Activated gamma-delta T cell treated with Interleukin-2 at 50 U/mL for 16 hours (primary cell): ENCODE results near the gene RPS15A.

Source experiments
- DNase-seq: peaks from one replicate; pipeline ENCODE4 v3.0.0-alpha.2; 2020

Gene RPS15A

DNA sequence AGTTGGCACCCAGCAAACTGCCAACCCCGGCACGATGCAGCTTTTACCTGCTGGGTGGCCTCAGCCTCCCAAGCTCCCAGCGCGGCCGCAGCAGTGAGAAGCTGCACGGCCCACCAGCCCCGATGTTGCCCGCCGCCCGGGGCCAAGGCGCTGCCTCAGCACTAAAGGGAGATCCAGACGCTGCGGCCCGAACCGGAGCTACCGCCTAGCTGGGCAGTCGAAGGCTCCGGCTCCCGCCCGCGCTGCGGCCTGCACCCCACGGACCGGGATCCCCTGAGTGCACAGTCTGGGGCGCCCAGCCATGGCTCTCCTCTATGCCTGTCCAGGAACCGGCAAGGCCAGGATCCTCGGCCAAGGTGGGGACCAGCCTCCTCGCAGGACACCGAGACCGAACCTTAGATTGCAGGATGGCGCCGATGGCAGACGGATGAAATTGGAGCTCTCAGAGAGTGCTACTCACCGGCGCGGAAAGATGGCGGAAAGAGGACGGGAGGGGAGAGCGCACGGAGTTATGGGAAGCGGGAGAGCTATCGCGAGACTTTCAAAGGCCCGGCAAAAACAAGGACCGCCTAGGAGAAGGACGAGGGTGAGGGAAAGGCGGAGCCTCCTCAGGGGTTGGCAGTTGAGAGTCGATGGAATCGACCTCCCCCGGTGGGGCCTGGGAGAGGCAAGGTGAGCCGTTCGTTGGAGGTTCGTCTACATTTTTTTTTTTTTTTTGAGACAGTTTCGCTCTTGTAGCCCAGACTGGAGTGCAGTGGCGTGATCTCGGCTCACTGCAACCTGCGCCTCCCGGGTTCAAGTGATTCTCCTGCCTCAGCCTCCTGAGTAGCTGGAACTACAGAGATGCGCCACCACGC, at the start of gene RPS15A:
Gene RPS15A (minus strand): TSS at position 485 of the 857 bp plus-strand sequence. CDS start 1,221 bp downstream, outside the sequence.
- DNase-seq, result peak; percentile 90

DNA sequence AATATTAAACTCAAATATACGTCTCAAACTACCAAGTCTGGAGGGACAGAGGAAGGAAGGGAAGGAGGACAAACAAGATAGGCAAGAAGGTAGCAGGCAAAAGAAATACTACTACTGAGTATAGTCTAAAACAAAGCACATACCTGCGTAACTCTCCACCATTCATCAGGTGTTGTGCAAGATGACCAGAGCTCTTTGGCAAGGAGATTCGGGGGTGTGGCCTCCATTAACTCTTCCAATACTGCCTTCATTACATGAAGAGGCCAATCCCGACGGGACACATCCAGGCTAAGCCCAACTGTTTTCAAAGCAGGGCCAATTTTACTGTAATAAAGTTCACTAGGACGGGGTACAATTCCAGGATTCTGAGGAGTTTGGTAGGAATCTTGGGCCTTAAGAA, 49.4 kb upstream of the RPS15A start:
- DNase-seq, result no peak

DNA sequence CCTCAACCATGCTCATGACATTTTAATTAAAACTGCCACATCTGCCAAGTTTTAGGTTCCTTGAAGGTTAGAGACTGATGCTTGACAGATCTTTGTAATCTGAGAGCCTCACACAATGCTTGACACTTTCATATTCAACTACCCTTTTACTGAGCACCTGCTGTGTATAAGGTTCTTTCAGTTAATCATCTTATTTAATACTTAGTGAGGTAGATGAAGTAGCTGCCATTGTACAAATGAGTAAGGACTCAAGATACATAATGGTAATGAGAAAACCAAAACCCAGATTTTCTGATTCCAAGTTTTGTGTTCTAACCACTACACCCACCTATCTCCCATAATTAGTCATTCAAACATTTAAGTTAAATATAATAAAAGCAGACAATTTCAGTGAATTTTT, 46.6 kb upstream of the RPS15A start:
- no peak for DNase-seq

DNA sequence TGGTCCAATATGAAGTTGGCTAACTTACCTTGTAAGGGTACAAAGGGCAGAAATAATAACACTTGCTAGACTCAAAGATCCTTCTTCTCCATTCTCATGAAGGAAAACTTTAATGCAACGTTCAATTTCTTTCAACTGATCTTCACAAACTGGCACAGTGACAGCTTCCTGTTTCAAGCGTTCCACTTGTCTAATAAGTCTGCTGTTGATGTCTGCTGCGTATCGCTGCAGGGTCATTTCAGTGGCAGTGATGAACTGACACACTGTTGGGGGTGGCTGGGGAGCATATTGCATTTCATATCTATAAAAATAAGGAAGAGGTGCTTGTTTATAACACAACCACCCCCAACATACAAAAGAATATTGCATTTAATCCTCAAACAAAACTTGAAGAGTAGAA, 44.7 kb upstream of the RPS15A start:
- DNase-seq, result no peak

DNA sequence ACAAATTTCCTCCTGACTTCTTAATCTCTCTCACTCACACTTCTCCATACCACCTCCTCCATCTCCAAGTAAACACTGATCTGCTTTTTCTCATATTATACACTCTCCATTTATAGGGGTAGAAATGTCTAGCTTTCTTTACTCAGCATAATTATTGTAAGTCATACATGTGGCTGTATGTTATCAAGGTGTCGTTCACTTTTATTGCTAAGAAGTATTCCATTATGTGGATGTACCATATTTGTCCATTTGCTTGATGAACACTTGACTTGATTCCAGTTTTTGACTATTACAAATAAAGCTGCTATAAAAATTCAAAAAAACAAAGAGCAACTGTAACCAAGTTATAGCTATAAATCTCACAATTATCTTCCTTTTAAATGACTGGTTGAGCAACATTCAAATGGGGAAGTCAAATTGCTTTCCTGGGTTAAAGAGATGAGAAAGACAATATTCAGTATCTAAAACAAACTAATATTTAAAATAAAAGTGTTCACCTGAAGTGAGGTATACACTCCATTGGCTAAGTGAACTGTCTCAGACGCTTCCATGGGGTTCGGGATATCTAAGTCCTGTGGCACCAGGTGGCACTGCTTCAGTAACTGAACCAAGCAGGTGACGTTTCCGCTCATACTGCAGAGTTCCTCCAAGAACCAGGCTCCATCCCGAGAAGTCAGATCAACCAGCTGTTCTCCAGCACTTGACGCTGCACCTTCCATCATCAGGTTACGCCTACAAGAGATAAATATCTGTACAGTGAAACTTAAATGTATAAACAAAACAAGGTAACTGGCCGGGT, 43.8 kb upstream of the RPS15A start:
- no peak for DNase-seq

DNA sequence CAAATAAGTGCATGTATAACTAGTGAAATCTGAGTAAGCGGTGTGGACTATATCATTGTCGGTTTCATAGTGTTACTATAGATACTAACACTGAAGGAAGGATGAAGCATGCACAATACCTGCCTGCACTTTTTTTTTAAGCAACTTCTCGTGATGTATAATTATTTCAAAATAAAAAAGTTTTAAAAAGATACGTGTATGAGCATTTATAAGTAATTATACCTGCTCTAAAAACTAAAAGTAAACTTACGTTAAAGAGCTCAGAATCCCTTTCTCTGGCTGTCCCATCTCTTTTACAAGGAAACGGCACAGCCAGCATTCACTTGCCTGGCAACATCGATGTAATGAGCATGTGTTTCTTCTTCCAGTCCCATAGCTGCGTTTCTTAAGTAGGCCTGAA, 42.5 kb upstream of the RPS15A start:
- no peak for DNase-seq

DNA sequence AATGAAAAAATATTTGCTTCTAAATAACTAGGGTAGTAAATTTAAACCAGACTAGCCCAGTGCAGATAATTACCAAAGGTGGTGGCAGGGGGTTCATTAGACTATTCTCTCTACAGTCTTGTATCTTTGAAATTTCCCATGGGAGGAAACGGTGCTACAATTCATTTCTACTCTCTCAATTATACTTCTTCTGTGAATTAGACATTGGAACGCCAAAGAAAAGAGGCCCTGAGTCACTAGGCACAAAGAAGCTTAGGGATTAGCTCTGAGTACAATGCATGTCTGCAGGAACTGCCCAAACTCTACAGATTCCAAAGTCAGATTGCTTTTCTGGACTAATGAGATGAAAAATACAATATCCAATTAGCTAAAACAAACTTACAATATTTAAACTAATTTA, 41.9 kb upstream of the RPS15A start:
- DNase-seq, result no peak

DNA sequence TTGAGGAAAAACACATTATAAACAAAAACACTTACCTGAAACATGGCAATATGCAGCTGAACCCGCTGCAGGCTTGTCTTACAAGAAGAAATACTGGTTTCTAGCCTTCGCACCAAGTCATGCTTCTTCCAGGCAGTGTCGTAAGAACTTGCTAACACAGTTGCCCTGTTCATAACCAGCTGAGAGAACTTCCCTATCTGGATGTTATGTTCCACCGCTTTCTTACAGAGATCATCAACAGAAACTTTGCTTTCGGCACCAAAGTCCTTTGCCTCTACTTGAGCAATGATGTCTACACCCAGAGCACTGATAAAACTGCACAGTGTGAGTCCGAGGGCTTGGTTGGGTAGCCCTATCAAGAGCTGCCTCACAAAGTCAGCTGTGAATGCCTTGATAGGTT, 39.1 kb upstream of the RPS15A start:
- DNase-seq, result no peak

DNA sequence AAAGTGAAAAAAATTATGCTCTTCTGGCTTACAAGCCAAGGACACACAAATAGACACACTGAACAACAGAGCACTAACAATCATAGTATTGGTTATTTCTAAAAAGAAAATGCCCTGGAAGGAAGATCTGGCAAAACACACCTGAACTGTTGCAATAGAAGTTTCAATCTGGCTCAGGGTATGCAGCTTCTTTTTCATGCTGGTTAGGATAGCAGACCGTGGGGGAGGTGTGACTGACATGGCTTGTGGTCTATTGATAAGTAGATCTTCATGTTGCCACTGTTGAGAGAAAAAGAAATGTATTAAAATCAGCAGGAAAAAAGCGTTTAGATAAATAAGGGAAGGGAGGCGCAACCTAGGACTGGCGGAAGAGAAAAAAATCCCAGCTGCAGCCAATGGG, 37.8 kb upstream of the RPS15A start:
- no peak for DNase-seq

DNA sequence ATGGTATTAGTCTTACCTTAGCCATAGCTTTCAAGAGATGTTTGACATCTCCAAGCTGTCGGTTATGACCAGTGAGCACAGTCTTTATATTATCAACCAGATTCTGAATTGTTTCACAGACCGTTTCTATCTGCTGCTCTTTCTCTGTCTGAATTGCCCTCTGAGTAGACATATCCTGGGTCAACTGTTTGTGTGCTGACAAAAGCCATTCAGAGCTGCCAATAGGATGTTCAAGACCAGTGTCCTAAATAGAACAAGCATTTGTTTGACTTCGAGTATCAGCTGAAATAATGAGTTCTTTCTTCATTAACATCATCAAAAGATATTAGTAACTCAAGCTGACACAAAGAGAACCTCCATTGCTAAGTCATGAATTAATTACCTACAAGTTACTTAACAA, 26.2 kb upstream of the RPS15A start:
- DNase-seq, result no peak

DNA sequence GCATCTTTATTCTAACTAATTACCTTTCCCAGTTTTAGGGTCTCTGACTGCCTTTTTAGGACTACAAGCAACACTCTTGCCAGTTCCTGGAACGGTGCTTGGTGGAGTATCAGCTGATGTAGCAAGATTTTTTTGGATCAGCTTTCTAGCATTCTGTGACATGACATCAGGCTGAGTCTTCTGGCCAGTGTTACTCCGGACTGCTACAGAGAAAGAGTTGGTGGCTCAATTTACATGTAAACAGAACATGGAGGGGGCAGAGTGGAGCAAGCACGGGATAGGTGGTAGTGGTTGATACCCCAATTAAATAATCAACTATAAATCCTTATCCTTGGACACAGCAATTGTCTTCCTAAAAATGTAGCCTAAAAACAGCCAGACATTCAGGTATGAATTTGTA, 21.8 kb upstream of the RPS15A start:
- DNase-seq, result no peak

DNA sequence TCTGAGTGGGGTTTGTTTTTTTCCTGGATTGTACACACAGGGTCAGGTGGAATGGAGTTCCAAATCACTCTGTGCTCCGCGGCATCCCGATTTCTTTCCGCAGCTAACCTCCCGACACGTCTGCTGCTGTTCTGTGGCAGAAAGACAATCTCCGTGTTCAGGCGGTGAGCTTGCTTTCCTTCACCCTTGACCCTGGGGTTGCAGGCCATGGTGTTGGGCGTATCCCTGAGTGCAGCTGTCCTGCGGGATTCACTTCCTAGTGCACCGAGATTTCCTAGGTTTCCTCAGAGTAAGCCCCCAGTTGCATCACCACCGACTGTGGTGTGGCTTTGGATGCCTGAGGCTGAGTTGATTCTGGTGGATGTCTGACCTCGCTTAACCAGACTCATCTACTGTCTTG, 19.0 kb upstream of the RPS15A start:
- DNase-seq, result no peak

DNA sequence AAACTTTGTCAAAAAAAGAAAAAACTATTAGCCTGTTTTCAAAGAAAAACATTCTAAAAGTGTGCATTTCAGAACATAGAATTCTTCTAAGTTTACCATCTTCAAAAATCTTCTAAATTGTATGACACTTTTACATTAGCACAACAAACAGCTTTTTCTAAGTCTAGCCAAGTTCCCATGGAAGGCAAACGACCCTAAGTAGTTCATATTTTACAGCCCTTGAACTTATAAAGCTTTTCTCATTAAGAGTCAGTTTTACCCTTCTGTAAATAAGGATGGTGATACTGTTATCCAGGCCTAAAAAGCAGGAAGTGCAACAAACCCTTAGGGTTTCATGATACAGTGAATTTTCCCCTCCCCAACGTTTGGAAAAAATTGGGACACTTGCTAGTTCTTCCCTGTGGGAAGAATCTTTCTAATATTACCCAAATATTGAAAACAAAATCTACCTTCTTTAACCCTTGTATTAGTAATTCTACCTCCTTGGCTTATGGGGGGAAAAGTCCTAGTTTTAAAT, 15.2 kb upstream of the RPS15A start:
- no peak for DNase-seq

DNA sequence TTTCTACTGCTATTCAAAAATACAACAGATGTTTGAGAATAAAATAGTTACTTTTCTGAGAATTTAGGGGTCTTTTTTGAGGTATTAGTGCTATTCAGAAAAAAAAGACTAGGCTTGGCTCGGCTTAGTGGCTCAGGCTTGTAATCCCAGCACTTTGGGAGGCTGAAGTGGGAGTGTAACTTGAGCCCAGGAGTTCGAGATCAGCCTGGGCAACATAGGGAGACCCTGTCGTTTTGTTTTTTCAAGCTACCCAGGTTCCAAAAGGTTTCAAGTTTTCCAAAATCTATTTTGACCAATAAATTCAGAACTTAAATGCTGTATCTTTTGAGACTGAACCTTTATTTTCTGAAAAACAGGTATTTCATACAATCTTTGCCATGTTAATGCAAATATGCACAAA, 14.4 kb upstream of the RPS15A start:
- no peak for DNase-seq

DNA sequence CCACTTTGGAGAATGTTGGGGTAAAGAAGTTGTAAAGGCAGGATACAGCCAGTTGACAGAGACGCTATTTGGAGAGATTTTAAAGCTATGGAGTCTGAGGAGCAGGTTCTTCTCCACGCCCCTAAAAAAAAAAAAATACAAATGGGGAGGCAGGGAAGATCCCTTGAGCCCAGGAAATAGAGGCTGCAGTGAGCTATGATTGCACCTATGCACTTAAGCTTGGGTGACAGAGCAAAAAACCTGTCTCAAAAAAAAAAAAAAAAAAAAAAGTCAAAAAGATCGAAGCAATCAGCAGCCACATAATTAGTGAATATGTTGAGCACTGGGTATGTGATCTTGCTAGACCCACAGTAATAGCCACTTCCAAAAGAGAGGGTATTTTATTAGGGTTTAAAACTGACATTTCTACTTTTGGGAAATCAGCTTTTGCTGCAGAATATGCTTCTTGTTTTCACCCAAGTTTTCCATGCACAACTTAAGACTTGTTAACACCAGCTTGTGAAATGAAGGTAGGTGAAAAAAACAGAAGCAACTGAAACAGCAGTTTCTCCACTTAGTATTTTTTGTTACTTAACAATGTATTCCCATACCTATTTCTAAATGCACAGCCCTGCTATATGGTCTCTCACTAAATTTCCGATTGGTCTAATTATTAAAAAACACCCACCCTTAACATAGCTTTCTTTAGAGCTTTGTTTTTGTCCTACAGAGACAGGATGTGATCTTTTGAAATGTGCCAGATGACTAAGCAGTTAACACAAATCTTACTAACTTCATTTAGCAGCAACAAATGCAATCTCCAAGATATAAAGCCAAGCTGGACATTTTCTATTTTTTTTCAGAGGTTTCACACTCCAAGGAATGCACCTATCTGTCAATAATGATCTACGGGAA, 13.7 kb upstream of the RPS15A start:
- no peak for DNase-seq

DNA sequence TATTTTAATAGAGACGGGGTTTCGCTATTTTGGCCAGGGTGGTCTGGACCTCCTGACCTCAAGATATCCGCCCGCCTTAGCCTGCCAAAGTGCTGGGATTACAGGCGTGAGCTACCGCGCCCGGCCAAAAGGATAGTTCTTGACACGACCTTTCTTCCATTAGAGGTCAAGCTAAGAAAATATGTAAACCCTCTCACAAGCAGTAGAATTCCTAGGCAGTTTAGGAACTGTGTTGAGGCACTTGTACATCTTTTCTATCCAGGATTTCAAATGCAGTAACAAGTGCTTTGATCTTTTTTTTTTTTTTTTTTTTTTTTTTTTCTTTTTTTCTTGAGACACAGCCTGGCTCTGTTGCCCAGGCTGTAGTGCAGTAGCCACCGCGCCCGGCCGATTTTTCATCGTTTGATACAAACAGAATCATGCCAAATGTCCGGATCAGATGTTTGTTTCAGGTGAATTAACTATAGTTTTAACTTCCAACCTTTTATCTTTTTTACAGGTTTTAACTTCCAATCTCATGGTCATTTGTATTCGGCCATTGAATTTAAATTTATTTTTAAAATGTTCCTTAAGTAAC, 12.7 kb upstream of the RPS15A start:
- no peak for DNase-seq

DNA sequence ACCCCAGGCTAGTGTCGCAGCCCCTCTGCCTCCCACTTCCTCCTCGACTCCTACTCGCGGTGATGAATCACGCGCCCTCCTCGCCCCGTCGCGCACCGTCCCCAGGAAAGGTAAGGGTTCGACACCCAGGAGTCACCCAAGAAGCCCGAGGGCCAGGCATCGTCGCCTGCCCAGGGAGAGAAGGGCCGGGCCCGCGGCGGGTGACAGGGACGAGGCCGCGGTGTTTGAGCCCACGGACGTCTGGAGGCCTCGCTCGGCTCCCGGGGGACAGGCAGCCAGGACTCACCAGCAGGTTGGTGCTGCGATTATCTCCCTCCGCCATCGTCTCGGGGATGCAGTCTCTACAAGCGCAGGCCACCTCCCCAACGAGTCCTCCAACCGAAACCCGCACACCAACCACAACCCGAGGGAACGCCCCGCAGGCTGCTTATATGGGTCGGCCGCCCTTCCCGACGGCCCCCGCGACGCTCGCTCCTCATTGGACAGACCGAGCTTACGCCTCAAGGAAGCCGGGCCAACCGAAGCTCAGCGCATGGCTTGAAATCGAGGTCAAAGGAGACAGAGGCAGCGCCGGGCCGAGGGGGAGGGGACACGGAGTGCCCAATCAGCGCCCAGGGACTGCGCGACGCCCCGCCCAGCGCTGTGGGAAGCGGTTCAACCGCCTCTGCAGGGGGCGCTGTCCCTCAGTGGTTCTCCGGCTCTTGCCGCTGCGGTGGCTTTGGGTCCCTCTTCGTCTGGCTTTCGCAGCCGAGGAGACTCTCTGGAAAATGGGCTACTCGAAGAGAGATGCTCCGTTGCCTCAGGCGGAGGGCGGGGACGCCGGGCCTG, 11.2 kb upstream of the RPS15A start, which contains the start of gene ARL6IP1:
Gene ARL6IP1 (minus strand): TSS at position 405 of the 828 bp plus-strand sequence. CDS start 83 bp downstream, at position 322.
- DNase-seq, result peak; percentile 98

DNA sequence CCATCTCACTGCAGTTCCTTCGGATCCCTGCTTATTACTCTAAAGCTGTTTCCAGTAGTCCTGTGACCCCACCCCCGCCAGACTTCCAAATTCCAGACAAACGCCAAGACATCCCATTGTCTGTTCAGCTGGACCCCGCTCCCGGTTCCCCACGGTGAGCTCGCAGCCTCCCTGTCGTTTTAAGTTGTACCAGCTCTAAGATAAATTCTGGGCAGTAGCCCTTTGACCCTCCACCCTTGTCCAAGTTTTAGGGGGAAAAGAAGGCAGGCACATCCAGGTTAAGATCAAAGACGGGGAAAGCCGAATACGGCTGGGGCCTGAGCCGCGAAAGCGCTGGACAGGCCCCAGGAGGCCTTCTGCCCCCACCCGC, 10.6 kb upstream of the RPS15A start:
- DNase-seq, result no peak

DNA sequence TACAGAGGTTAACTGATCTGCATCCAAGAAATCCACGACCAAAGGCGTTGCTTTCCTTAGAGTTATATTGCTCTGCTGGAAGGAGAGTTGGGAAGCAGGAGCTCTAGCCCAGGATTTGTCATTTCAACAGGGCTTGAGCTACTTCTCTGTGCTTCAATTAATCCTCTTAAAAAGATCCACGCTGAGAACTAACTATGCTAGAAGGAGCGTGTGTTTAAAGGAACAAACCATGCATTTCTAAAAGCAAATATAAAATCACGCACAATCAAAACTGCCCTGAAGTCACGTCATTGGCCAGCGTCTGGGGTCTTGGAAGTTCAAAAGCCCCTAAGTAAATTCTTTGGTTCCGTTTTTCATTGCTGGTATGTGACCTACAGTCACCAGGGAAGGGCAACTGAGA, 10.2 kb upstream of the RPS15A start:
- no peak for DNase-seq

DNA sequence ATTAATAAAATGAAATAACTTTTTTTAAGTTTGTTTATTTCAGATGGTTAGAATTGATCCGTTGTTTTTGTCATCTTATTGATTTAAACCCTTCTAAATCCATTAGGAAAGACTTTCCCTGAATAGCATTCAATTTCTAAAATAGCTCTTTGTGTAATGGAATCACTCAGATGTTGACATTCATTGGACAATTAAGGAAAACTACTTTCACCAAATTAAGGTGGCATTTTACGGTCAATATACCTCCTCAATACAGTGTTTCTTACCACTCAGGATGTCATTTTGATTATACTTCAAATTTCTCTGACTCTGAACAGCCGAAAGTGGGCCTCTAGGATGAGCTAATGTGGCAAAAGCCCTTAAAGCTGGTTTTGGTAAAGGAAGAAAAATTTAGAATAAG, 9.4 kb upstream of the RPS15A start:
- no peak for DNase-seq

DNA sequence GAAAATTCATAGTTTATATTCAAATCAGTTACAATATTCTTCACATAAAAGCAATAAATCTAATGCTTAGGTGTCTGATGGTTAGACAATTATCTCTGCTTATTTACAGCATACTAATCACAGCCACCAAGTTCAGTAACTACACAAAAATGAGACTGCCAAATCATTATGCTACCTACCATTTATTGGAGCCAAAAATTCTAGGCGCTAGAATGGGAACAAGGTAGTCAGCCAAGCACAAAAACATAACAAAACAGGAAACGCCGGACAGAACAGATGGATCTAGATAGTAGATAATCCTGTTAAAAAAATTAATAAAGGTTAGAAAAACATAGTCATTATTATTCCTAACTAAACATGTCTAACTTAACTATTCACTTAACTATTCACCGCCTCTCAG, 7.6 kb upstream of the RPS15A start:
- no peak for DNase-seq

DNA sequence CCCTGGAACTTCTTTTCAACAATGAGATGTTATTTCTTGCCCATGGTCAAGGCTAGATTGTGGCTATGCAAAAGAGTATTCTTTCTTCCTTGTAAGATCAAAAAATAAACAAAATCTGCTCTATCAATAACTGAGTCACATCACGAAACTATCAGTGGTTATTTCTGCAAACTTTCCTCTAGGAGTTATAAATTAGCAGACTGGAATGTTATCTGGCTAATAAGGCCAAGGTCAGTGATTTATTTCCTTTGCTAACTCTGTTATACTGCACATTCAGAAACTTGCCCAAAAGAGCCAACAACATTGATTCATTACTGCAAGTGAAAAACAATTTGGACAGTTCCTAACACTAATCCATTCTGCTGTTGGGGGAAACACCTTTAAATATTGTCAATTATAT, 6.2 kb upstream of the RPS15A start:
- no peak for DNase-seq
